Right lobe of liver (tissue), 6 donors: ENCODE data around the gene JAKMIP1. TPM values are rescaled to one million over a fixed set of nuclear protein-coding genes. Genes with fewer than 3 reads are reported as not detected.
A peak's percentile ranks its signal among the peaks of the same experiment; 100 is the strongest.

Source experiments
- ATAC-seq, 4 donors: fragments of 200-7000 bp; cut with Tn5 transposase; one replicate each; pipeline ENCODE4 v1.9.1; 2020; ENCODE audit warnings: mild to moderate bottlenecking in 4 of 4, moderate library complexity in 4 of 4
- DNase-seq, 3 donors: peaks; one replicate each; pipeline ENCODE4 v3.0.0-alpha.2; 2020
- H3K27ac ChIP-seq, 3 donors: fragments of 200-600 bp; one replicate each; pipeline ENCODE4 v1.8.0; 2022
- H3K27me3 ChIP-seq, 2 donors: fragments of 200-600 bp; one replicate each; pipeline ENCODE4 v1.8.0; 2022
- H3K36me3 ChIP-seq, 4 donors: fragments of 200-600 bp; sonication (generic) in 1 of 4; one replicate each; pipeline versions ENCODE4 v1.5.1 to v1.8.0; 2017 to 2022; ENCODE audit warnings: control low read depth in 1 of 4
- H3K4me1 ChIP-seq, 4 donors: fragments of 200-600 bp; sonication (generic) in 1 of 4; one replicate each; pipeline versions ENCODE4 v1.5.1 to v1.8.0; 2017 to 2022; ENCODE audit warnings: control low read depth in 1 of 4
- H3K4me3 ChIP-seq, 3 donors: fragments of 200-600 bp; one replicate each; pipeline ENCODE4 v1.8.0; 2022
- H3K9me3 ChIP-seq, 4 donors: fragments of 200-600 bp; sonication (generic) in 1 of 4; one replicate each; pipeline versions ENCODE4 v1.5.1 to v1.8.0; 2017 to 2022; ENCODE audit warnings: control low read depth in 1 of 4
- CTCF ChIP-seq, 4 donors: fragments of 200-600 bp in 3 of 4; fragments of 450-650 bp in 1 of 4; IDR thresholded peaks; one replicate each; pipeline versions ENCODE4 v1.5.1 to v1.8.0; 2016 to 2022; ENCODE audit warnings: antibody characterized with exemption in 4 of 4, mild to moderate bottlenecking in 2 of 4
- POLR2A ChIP-seq: fragments of 450-650 bp; IDR thresholded peaks from one replicate; pipeline ENCODE4 v1.6.1; 2017; ENCODE audit warnings: antibody characterized with exemption, mild to moderate bottlenecking
- WGBS: methylation state at CpG from one replicate; pipeline ENCODE4 v1.1.6; 2018; ENCODE audit warnings: low coverage, low lambda C conversion rate; ENCODE audit not compliant: insufficient coverage; ENCODE audit errors: missing lambda C conversion rate; 5-methylcytosine and 5-hydroxymethylcytosine counted together
- intact Hi-C, 2 donors: fragments of 100-400 bp; cut with DNase I; formaldehyde crosslinking; loops; one replicate each; pipeline versions ENCODE4 v1.11.2 to v1.14.1; 2022
- total RNA-seq, 6 experiments: library from RNA; depleted of rRNA in 2 of 6; stranded (reverse); fragments of >200 nt in 2 of 6; fragmentation: NEBNext Ultra II Directional in 3 of 6; extraction: Animal tissue kit (Norgen Biotek cat#: 25700) in 3 of 6; gene quantifications; one replicate each; pipeline versions ENCODE4 v1.1.0 to v1.2.4, GENCODE V29; 2016 to 2023
- donor health status: DM: no; HTN: yes; CAD: no.
- donor health status: DM: no; HTN: no; CAD: no.
- donor health status: DM: no; HTN: no; CAD: no.
- donor health status: DM: no; HTN: yes; CAD: no.
- donor health status: DM: no; HTN: yes; CAD: no.

Gene JAKMIP1
- total RNA-seq, 6 experiments from 2014 or later, result 0.12 TPM; not detected in 5

GRCh38 chr4:6236816-6237390, 36.6 kb upstream of the JAKMIP1 start:
- no peak overlapping the region for H3K4me3 ChIP-seq
- 48% methylated on average over 10 of the region's 12 CpGs for WGBS
- no peak overlapping the region for H3K27ac ChIP-seq
- intact Hi-C loops, result no loop called here
- H3K9me3 ChIP-seq, result no peaks in the 10 kb centered on the region
- ATAC-seq (no peak), DNase-seq (peak in 2 of 3 donors; percentile 18 to 33)
- H3K4me1 ChIP-seq, result no peaks in the 10 kb centered on the region
- no peaks in the 10 kb centered on the region for H3K36me3 ChIP-seq
- H3K27me3 ChIP-seq, result no peaks in the 10 kb centered on the region
- TF ChIP-seq CTCF (IDR thresholded peaks at IDR 0.05) (no peak), POLR2A (no peak)

DNA sequence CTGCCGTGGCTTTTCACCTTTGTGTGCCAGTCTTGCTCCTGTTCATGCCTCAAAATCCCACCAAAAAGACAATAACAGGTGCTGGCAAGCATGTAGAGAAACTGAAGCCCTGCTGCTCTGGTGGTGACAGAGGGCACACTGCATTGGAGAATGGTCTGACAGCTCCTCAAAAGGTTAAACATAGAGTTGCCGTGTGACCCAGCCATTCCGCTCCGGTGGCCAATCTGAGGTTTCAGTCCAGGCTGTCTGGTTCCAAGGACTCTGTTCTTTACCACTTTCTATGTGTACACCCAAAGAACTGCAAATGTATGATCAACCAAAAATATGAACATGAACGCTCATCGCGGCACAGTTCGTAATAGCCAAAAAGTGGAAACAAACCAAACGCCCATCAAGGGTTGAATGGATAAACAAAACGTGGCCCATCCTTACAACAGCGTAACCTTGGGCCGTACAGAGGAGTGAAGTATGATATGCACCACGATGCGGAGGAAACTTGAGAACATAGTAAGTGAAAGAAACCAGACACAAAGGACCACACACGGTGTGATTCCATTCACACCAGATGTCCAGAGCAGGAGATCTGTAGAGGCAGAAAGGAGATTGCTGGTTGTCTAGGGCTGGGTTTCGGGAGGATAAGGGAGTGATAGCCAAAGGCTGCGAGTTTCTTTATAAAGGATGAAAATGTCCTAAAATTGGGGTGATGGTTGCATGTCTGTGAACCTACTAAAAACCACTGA, 35.7 kb upstream of the JAKMIP1 start:
- H3K27me3 ChIP-seq, result no peaks in the 10 kb centered on the region
- no peak overlapping the region for H3K27ac ChIP-seq
- 58% methylated on average over 16 of the region's 17 CpGs for WGBS
- intact Hi-C loops, result no loop called here
- no peak for ATAC-seq
- H3K9me3 ChIP-seq, result no peaks in the 10 kb centered on the region
- no peak for TF ChIP-seq CTCF (IDR thresholded peaks at IDR 0.05)
- TF ChIP-seq POLR2A, result no peak
- no peak overlapping the region for H3K4me3 ChIP-seq
- no peaks in the 10 kb centered on the region for H3K4me1 ChIP-seq
- H3K36me3 ChIP-seq, result no peaks in the 10 kb centered on the region
- DNase-seq, result peak in 2 of 3 donors; percentile 4 to 8

DNA sequence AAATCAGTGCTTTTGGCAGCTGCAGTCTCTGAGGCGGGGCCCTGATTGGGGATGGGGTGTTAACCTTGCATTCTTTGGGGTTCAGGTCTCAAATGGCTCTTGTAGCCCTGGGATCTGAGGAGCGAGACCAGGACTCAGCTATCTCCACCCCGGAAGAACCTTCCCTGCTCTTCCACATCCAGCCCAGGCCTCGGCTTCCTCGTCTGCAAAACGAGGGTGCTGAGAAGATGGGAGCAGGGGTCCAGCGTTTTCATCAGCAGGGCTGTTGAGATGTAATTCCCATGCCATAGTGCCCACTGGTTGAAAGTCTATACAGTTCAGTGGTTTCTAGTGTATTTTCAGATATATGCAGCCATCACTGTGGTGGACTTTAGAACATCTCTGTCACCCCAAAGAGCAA, 34.7 kb upstream of the JAKMIP1 start:
- Histone ChIP-seq H3K27ac (no peak overlapping the region), H3K27me3 (no peaks in the 10 kb centered on the region), H3K4me3 (no peak overlapping the region), H3K4me1 (no peaks in the 10 kb centered on the region), H3K9me3 (no peaks in the 10 kb centered on the region), H3K36me3 (no peaks in the 10 kb centered on the region)
- intact Hi-C loops, result no loop called here
- TF ChIP-seq CTCF (IDR thresholded peaks at IDR 0.05) (no peak), POLR2A (no peak)
- ATAC-seq (no peak), DNase-seq (peak in 2 of 3 donors; percentile 11 to 14)
- WGBS, result 63% methylated on average over 7 of the region's 7 CpGs

GRCh38 chr4:6233929-6234328, 33.6 kb upstream of the JAKMIP1 start:
- Histone ChIP-seq H3K4me3 (no peak overlapping the region), H3K9me3 (no peaks in the 10 kb centered on the region), H3K36me3 (no peaks in the 10 kb centered on the region), H3K4me1 (no peaks in the 10 kb centered on the region), H3K27ac (no peak overlapping the region), H3K27me3 (no peaks in the 10 kb centered on the region)
- intact Hi-C loops, result no loop called here
- ATAC-seq (no peak), DNase-seq (peak in 2 of 3 donors; percentile 36)
- TF ChIP-seq POLR2A (no peak), CTCF (IDR thresholded peaks at IDR 0.05) (no peak)
- 72% methylated on average over 4 of the region's 6 CpGs for WGBS
